ENCODE data around the gene CIB2. TPM values are rescaled to one million over a fixed set of nuclear protein-coding genes. Genes with fewer than 3 reads are reported as not detected.

The CIB2 gene
- total and polyA plus RNA-seq, 7 donors: 3.5 to 41.4 (median 10.5) TPM

DNA sequence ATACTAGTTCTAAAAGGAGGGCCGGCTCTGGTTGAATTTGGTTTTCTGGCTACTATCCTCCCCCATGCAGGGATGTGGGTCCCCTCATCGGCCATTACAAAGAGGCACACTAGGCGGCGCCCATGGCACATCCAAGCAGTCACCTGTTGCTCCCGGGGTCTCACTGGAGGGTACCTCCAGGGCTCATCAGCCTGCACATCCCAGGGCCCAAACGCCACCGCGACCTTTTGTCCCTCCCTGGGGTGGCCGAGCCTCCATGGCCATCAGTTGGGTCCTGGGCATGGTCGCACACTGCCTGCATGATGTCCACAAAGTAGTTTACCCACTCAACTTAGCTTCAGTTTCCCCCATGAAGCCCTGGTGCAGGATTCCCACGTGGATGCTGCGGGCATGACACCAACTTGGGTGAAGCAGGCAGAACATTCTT lies 46.2 kb upstream of the CIB2 start:
- no peak for DNase-seq
- H3K36me3 ChIP-seq: peaks cover 0 to 5% (median under 1%) of the 10 kb centered on the region in 4 donors
- H3K4me1 ChIP-seq: no peaks in the 10 kb centered on the region
- TF ChIP-seq POLR2A (IDR thresholded peaks at IDR 0.05): no peak
- TF ChIP-seq POLR2AphosphoS5 (IDR thresholded peaks at IDR 0.05): no peak
- TF ChIP-seq, protein P1, sequence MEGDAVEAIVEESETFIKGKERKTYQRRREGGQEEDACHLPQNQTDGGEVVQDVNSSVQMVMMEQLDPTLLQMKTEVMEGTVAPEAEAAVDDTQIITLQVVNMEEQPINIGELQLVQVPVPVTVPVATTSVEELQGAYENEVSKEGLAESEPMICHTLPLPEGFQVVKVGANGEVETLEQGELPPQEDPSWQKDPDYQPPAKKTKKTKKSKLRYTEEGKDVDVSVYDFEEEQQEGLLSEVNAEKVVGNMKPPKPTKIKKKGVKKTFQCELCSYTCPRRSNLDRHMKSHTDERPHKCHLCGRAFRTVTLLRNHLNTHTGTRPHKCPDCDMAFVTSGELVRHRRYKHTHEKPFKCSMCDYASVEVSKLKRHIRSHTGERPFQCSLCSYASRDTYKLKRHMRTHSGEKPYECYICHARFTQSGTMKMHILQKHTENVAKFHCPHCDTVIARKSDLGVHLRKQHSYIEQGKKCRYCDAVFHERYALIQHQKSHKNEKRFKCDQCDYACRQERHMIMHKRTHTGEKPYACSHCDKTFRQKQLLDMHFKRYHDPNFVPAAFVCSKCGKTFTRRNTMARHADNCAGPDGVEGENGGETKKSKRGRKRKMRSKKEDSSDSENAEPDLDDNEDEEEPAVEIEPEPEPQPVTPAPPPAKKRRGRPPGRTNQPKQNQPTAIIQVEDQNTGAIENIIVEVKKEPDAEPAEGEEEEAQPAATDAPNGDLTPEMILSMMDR (IDR thresholded peaks at IDR 0.05): peak; percentile 57 to 67 (median 66)
- WGBS, 2 donors: 25 to 34% methylated on average over 12 of the region's 12 CpGs
- H3K4me3 ChIP-seq: no peak overlapping the region
- no peaks in the 10 kb centered on the region for H3K27me3 ChIP-seq
- no peaks in the 10 kb centered on the region for H3K9me3 ChIP-seq
- intact Hi-C loops (cut with DNase I): loop anchor here (1.0 kb wide), 1 partner anchor 64 kb away; no protein-coding TSS in a partner anchor
- no peak overlapping the region for H3K27ac ChIP-seq

DNA sequence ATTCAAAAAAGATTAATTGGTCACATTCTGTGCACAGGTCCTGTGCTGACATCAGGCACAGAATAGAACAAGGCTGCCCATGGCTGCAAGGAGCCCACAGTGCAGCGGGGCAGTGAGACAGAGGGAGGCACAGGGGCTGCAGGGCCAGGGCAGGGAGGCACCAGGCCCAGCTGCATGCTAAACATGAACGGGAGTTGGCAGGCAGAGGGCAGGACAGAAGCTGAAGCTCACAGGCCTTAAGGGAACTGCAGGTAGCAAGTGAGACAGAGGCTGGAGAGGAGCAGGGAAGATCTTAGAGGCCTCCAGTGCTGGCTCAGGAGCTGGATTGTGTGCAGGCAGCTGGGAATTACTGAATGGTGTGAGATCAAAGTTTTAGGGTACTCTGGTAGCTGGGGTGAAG lies 44.1 kb upstream of the CIB2 start:
- TF ChIP-seq EP300 (IDR thresholded peaks at IDR 0.05) (no peak), POLR2AphosphoS5 (IDR thresholded peaks at IDR 0.05) (no peak), POLR2A (IDR thresholded peaks at IDR 0.05) (no peak)
- TF ChIP-seq, protein P1 (IDR thresholded peaks at IDR 0.05): no peak
- no peak for DNase-seq
- 46 to 57% methylated on average over 2 of the region's 2 CpGs for WGBS, 2 donors
- Histone ChIP-seq H3K4me3 (no peak overlapping the region), H3K36me3 (peaks cover 14 to 26% (median 20%) of the 10 kb centered on the region in 4 donors), H3K4me1 (no peaks in the 10 kb centered on the region), H3K9me3 (no peaks in the 10 kb centered on the region), H3K27ac (no peak overlapping the region), H3K27me3 (no peaks in the 10 kb centered on the region)
- intact Hi-C loops (cut with DNase I): no loop called here

DNA sequence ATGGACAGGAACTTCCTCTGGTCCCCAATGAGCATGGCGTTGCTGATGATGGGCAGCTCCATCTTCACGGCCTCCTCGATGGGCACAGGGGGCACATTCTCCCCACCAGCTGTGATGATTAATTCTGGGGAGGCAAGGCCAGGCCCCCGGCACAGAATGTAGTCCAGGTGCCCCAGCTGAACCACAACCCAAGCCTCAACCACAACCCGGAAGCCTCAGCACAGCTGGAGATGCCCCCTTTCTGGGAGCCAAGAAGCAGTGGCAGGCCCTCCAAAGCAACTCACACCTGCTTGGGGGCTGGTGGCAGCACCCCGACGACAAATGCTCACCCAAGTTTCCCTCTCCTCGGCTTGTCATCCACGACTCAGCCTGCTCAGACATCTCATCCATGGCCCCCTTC lies 43.2 kb upstream of the CIB2 start:
- intact Hi-C loops (cut with DNase I): no loop called here
- no peak for DNase-seq
- TF ChIP-seq, protein P1 (IDR thresholded peaks at IDR 0.05): no peak
- TF ChIP-seq POLR2A (IDR thresholded peaks at IDR 0.05) (no peak), POLR2AphosphoS5 (IDR thresholded peaks at IDR 0.05) (no peak), EP300 (IDR thresholded peaks at IDR 0.05) (no peak)
- no peaks in the 10 kb centered on the region for H3K9me3 ChIP-seq
- WGBS, 2 donors: 53 to 83% methylated on average over 9 of the region's 9 CpGs
- no peak overlapping the region for H3K4me3 ChIP-seq
- no peak overlapping the region for H3K27ac ChIP-seq
- H3K27me3 ChIP-seq: no peaks in the 10 kb centered on the region
- peaks cover 18 to 35% (median 26%) of the 10 kb centered on the region in 4 donors for H3K36me3 ChIP-seq
- no peaks in the 10 kb centered on the region for H3K4me1 ChIP-seq

DNA sequence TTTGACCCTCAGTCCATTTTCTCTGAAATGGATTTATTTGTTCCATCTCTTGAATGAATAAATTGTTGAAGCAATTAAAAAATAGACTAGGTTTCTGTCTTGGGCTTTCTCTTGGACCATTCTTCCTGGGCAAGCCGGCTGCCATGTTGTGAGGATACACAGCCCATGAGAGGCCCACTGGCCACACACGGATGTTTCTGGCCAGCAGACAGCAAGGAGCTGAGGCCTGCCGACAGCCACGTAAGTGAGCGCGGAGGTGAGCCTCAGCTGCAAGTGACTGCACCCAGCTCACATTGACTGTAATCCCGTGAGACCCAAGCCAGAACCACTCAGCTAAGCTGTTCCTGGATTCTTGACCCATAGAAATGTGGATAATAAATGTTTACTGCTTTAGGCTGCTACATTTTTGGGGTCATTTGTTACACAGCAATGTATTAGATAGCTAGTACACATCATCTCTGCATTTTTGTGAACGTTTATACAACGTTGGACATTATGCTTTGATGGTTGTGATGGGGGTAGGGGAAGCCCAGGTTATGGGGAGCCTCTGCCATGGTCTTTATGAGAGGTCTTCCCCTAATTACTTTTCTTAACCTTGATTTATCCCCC lies 40.7 kb upstream of the CIB2 start:
- DNase-seq: no peak
- Histone ChIP-seq H3K27ac (no peak overlapping the region), H3K4me1 (no peaks in the 10 kb centered on the region), H3K4me3 (no peak overlapping the region), H3K27me3 (no peaks in the 10 kb centered on the region), H3K36me3 (peaks cover 33 to 60% (median 42%) of the 10 kb centered on the region in 4 donors), H3K9me3 (no peaks in the 10 kb centered on the region)
- intact Hi-C loops (cut with DNase I): no loop called here
- WGBS, 2 donors: 94 to 98% methylated on average over 9 of the region's 9 CpGs
- TF ChIP-seq, protein P1 (IDR thresholded peaks at IDR 0.05): no peak
- TF ChIP-seq POLR2AphosphoS5 (IDR thresholded peaks at IDR 0.05) (no peak), EP300 (IDR thresholded peaks at IDR 0.05) (no peak), POLR2A (IDR thresholded peaks at IDR 0.05) (no peak)

Measured in sigmoid colon (tissue), 7 donors.